Dendritic cell treated with granulocyte-macrophage colony-stimulating factor and Interleukin-4, amounts not matched to agents 40 ng/mL and 50 ng/mL, for 4 days (primary cell): ENCODE data around the gene ATP8A1.

Experiments
- H3K27ac Mint-ChIP-seq: one replicate; pipeline ENCODE4 v1.8.0; 2022; ENCODE audit warnings: mild to moderate bottlenecking, mixed read lengths
- H3K27me3 Mint-ChIP-seq: one replicate; pipeline ENCODE4 v1.8.0; 2022; ENCODE audit warnings: mild to moderate bottlenecking, mixed read lengths
- H3K36me3 Mint-ChIP-seq: one replicate; pipeline ENCODE4 v1.8.0; 2022; ENCODE audit warnings: low read depth, mixed read lengths
- H3K4me1 Mint-ChIP-seq: one replicate; pipeline ENCODE4 v1.8.0; 2022; ENCODE audit warnings: low read depth, mixed read lengths
- H3K4me3 Mint-ChIP-seq: one replicate; pipeline ENCODE4 v1.8.0; 2022; ENCODE audit warnings: mild to moderate bottlenecking, moderate library complexity, mixed read lengths
- H3K9me3 Mint-ChIP-seq: one replicate; pipeline ENCODE4 v1.8.0; 2022; ENCODE audit warnings: mixed read lengths
- intact Hi-C: fragments of 100-400 bp; cut with micrococcal nuclease; formaldehyde crosslinking; loops from one replicate; pipeline ENCODE4 v1.15.0; 2022

Gene ATP8A1

GRCh38 chr4:42361456-42361855, 295.4 kb downstream of the ATP8A1 start:
- Mint-ChIP-seq H3K27me3 (peaks cover 8% of the 10 kb centered on the region), H3K4me1 (no peaks in the 10 kb centered on the region), H3K36me3 (no peaks in the 10 kb centered on the region), H3K4me3 (no peak overlapping the region), H3K27ac (no peak overlapping the region), H3K9me3 (no peaks in the 10 kb centered on the region)
- intact Hi-C loops, result no loop called here

- H3K27ac Mint-ChIP-seq, result no peak overlapping the region
- H3K4me1 Mint-ChIP-seq, result no peaks in the 10 kb centered on the region
- peaks cover 10% of the 10 kb centered on the region for H3K27me3 Mint-ChIP-seq
- H3K4me3 Mint-ChIP-seq, result no peak overlapping the region
- no peaks in the 10 kb centered on the region for H3K9me3 Mint-ChIP-seq
- no peaks in the 10 kb centered on the region for H3K36me3 Mint-ChIP-seq
- intact Hi-C loops, result no loop called here
Measured at GRCh38 chr4:42360256-42360669, 296.6 kb downstream of the ATP8A1 start.

GRCh38 chr4:42359711-42360110, 297.2 kb downstream of the ATP8A1 start:
- Mint-ChIP-seq H3K36me3 (no peaks in the 10 kb centered on the region), H3K4me3 (no peak overlapping the region), H3K4me1 (no peaks in the 10 kb centered on the region), H3K27me3 (peaks cover 10% of the 10 kb centered on the region), H3K9me3 (no peaks in the 10 kb centered on the region), H3K27ac (no peak overlapping the region)
- intact Hi-C loops, result no loop called here
